IPS DF 19.7 (cell line): Measurements from ENCODE around the gene ESR1.
"Not testable (repeated sequence)": the region's sequence is repeated elsewhere in the genome, so short reads cannot be mapped to it uniquely, and the experiment has no call there.

ENCODE experiments used
- DNase-seq: peaks from one replicate; pipeline ENCODE4 v3.0.0-alpha.2; 2013; ENCODE audit warnings: low read depth, low spot score

The ESR1 gene

DNA sequence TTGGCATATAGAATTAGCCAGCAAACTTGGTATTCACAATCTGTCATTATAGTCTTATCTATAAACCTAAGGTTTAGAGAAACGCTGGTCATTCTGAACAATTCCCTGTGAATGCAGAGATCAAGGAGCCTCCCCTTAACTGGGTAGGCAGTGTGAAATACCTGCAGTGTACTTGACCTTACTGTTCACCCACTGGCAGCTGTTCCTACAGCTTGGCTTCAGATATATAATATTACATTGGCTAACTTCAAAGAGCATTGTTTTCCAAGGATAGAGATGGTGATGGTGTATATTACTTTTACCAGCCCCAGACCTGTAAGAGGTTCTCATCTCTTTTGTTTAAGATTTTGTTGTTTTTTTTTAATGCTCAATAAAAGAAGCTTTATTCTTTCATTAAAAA, 168.3 kb downstream of the ESR1 start:
- DNase-seq = no peak

DNA sequence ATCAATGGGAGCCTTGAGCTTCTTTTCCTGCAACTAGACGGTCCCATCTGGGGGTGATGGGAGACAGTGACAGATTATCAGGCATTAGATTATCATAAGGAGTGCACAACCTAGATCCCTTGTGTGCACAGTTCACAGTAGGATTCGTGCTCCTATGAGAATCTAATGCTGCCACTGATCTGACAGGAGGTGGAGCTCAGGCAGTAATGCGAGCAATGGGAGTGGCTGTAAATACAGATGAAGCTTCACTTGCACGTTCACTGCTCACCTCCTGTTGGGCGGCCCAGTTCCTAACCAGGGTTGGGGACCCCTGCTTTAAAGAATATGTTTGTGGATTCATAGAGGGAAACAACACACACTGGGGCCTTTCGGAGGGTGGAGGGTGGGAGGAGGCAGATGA, 180.7 kb downstream of the ESR1 start:
- not testable (repeated sequence) for DNase-seq

DNA sequence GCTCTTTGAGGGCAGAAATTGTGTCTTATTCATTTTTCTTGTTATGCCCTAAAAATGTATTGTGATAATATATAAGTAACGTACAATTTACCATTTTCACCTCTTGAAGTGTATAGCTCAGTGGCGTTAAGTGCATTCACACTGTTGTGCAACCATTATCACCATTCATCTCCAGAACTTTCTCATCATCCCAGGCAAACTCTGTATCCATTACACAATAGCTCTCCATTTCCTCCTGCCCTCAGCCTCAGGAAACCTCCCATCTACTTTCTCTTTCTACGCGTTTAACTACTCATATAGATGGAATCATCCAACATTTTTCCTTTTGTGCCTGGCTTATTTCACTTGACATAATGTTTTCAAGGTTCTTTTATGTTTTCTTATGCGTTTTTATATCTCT, 184.6 kb downstream of the ESR1 start:
- DNase-seq = no peak

DNA sequence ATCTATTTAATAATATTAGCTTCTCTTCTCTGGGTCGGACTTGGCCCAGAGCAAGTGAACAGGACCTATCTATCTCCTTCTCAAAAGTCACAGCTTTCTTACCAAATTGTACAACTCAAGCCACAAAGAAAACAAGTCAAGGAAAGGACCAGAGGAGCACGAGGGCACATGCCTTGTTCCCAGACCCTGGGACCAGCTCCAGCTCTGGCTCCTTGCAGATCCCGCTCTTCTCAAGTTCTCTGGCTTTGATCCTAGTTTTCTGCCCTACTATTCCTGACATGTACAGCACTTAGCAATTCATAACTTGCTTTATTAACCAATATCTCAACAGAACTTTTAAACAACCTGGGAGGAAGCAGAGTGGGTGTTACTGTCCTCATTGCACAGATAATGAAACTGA, 185.9 kb downstream of the ESR1 start:
- DNase-seq = no peak

DNA sequence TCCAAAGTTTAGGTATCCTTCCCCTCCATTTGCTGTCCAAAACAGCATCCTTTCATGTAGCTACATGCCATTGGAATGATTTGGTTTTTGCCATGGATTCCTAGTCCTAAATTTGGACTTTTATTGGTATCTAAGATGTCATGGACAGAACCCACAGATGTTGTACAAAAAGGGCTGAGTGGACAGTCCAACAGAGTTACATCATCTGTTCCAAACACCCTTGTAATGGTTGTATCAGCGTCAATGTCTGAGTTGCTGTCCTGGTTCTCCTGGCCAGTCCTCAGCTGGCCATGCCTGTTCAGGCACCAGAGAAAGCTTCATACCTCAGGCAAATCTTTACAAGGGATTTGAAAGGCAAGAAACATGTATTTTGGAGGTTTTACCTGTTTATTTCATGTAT, 191.3 kb downstream of the ESR1 start:
- no peak for DNase-seq

DNA sequence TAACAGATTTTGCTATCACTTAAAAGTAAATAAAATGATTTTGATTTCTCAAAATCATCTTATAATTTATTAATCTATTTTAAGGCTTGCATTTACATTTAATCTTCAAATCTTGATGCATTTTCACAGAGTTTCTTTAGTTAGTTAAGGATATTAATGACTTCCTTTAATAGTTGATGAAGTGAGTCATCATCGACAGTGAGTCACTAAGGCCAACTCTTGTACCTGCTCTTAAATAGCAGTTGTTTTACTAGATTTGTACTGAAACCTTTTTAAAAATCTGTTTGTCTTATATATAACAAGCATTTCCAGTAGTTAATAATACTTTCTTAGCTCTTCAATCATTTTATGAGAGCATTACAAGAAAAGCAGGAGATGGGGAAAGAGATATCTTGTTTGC, 191.7 kb downstream of the ESR1 start:
- no peak for DNase-seq

DNA sequence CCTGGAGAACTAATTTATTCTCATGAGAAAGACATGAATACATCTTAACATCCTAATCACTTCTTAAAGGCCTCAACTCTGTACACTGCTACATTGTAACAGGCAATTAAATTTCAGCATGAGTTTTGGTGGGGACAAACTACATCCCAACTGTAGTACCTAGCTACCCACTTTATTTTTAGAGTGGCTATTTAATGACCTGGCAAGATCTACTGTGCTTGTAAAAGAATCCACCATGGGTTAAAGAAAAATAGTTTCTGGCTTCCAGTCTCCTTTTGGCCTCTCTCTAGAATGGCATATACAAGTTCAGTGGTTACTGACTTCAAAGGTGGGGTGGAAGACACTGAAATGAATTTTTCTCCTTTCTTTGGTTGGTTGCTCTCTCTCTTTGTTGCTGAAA, 193.9 kb downstream of the ESR1 start:
- DNase-seq = no peak

DNA sequence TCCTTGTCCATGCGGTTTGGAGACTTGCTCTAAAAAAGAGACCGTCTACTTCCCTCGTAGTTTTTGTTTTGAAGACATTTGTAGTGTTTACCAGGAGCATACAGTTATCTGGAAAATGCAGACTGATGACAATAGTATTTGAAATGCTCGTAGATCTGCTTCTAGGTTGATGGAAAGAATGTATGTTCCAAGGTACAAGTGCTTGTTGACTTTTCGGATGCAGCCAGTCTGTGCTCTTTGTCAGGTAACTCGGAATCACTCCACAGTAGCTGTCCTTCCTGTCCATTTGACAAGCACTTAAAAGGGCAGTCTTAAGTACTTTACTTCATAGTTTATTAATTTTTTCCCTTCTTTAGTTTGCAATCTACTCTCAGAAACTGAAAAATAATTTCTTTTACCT, 194.8 kb downstream of the ESR1 start:
- DNase-seq = no peak

DNA sequence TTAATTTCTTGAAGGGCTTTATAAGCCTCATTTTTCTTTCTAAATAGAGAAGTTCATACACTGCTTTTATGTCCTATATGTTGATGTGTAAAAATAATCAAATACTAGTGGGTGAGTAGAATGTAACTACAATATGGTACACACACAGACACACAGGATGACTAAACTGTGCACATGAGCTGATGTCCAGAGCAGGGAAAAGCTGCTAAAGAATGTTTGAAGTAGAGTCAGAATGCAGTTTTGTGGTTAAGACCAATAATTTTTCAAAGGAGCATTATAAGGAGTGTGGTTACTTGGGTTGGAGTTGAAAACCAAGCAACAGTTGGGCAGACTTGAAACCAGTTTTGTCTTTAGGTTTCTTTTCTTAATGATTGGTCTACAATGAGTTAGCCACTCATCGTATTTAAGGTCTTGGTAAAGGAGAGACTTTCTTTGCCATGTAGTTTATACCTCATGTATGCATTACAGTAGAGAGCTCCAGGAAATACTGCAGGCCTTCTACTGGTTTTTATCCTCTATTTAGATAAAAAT, 196.6 kb downstream of the ESR1 start:
- no peak for DNase-seq

DNA sequence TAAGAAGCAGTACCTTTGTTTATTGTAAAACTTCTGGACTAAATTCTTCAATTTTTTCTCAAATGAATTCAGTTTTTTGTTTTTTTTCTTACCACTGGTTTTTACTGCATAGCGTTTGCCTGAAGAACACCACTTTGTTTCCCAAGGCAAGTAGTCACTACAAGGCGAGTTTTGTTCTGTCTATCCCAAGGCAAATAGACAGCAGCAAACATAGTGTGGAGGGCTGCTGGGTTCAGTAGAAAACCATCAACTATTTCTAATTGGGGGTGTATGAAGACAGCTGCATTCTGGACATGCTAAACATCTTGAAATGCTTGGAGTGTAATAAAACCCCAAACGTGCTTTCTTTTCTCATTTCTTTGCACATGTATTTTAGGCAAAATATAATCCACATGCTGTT, 197.4 kb downstream of the ESR1 start:
- no peak for DNase-seq

DNA sequence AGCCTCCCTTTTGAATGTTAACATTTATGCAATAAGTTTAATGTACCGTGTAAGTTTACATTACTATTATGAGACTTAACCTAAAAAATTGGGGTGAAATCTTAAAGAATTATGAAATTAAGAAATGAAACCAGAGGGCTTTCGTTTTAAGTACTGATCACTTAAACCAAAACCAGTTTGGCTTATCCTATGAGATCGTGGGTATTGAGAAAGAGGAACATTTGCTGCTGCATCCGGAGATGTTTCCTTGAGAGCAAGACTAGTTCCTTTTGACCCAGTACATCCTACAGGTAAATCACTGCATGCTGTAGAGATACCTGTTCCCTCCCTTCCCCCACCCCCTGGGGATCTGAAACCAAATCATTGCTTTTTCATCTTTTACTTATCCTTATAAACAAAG, 201.3 kb downstream of the ESR1 start:
- DNase-seq = no peak

DNA sequence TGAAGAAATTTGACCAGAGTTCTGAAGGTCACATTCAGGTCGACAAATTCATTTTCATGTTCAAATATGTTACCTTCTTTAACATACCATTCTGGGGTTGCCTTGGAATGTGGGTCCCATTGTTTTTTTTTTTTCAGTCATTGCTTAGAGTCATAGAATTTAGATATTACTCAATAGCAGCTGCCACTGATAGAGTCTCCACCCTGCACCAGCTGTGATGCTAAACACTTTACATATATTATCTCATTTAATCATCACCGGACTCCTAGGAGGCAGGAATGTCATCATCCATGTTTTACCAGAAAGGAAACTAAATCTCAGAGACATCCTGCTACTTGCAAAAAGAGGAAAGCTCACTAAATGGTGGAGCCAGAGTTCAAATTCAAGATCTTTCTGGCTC, 204.7 kb downstream of the ESR1 start:
- no peak for DNase-seq

DNA sequence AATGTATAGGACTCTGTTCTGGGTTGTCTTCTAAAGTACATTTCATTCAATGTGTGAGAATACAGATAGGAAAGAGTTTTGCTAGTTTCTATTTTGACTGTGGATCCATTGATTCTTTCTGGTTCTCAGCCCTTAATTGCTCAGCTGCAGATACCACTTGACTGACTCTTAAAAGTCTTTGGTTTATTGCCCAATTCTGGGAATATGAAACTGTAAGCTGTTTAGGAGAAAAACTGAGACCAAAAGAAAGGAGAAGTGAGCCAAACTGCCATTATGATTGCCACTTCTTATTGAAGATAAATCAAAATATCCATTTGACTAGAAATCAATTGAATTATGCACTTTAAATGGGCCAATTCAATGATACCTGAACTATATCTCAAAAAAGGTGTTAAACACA, 211.4 kb downstream of the ESR1 start:
- no peak for DNase-seq

DNA sequence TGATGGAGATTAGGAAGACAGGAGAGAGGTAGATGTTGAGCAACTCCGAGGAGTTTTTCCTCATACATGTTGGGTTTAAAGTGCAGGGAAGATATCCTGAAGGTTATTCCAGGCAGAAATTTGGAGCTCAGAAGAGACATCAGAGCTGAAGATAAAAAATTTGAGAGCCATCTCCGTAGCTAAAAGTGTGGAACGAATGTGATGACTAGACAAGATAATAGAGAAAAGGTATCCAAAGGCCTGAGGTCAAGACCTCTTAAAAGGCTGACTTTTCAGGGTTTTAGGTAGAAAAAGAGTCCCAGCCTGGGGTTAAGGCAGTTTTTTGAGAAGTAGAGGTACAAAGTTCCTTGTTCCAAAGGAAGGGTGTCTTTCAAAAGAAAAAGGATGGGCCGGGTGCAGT, 214.8 kb downstream of the ESR1 start:
- DNase-seq = no peak

DNA sequence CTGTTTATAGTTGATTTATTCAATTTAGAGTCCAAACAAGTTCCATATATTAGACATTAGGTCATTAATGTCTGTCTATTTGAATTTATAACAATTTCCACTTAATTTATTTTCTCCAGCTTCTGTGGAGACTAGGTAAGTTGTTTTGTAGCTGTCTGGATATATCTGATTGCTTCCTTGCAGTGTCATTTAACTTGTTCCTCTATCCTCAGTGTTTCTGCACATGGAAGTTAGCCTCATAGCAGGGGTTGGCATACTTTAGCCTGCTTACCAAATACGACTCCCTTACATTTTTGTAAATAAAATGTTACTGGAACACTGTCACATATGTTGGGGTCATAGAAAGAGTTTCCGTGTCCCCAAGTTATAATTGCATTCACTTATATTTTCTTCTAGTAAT, 216.1 kb downstream of the ESR1 start:
- no peak for DNase-seq

DNA sequence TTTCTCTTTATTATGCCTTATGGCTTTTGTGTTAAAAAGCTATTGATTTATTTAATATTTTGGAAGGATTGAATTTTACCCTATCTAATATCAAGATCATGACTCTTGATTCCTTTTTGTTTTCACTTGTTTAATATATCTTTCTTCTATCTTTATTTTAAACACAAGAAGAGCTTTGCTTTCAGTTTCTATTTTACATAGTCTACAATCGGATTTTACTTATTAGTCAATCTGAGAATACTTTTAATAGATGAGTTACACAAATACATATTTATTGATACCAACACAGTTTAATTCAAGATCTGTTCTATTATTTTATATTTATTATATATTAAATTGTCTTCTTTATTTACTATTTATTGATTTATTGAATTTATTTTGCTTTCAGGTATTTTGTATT, 218.8 kb downstream of the ESR1 start:
- DNase-seq = no peak

DNA sequence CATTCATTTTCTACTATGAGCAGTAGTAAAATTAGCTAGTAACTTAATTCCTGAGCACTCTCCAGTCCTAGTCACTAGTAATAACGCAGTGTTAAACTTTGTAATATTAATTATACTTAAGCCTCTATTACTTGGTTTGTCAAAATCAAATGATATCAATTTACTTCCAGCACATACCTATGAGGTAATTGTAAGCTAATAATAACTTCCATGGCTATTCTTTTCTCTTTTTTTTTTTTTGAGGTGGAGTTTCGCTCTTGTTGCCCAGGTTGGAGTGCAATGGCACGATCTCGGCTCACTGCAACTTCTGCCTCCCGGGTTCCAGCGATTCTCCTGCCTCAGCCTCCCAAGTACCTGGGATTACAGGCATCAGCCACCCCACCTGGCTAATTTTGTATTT, 219.3 kb downstream of the ESR1 start:
- DNase-seq = not testable (repeated sequence)

DNA sequence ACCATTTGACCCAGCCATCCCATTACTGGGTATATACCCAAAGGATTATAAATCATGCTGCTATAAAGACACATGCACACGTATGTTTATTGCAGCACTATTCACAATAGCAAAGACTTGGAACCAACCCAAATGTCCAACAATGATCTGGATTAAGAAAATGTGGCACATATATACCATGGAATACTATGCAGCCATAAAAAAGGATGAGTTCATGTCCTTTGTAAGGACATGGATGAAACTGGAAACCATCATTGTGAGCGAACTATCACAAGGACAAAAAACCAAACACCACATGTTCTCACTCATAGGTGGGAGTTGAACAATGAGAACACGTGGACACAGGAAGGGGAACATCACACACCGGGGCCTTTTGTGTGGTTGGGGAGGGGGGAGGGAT, 226.3 kb downstream of the ESR1 start:
- DNase-seq = not testable (repeated sequence)

DNA sequence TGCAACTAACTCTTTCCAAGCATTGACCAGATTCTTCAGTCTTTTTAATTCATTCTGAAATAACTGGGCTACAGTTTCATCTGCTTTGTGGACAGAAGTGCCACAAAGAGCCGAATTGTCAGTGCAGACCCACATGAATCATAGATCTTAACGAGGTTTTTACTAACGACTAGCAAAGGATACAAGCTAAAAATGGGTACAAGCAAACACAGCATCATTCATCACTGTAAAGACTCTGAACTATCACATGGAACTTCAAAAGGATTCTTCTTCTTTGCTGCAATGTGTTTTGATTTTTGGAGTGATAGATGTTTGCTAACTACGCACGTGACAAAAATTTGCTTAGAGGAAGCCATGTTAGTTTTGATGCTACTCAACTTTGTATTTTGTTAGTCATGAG, 227.1 kb downstream of the ESR1 start:
- no peak for DNase-seq

DNA sequence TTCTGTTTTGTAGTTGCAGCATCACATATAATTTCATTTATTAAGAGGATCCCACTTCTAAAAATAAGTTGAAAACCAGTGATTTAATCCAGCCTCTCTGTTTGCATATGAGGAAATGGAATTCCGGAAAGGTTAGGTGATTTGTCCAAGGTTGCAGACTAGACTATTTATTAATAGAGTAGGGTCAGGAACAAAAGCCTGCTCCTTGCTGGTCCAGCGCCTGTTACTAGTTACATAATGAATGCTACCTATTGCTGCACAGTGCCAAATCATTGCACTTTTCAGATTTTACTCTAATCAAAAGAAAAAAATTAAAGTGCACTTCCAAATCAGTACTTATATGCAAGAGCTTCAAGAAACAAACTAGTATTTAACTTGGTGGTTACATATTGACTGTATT, 238.6 kb downstream of the ESR1 start:
- DNase-seq = no peak

DNA sequence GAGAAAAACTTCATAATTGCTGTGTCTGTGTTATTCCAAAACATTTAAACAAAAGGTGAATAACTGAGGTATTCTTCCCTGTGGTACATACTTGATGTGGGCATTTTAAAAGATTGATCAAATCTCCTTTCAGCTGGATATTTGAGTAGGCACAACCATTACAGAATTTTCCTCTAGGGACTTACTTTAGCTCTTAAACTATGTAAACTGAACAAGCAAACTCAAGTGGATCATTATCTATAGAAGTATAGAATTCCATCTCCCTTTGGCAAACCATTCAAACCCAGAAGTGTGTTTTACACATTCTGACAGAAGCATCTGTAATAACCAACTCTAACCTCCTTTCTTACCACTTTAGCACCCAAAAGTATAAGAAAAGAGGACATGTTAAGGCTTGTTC, 241.4 kb downstream of the ESR1 start:
- no peak for DNase-seq

DNA sequence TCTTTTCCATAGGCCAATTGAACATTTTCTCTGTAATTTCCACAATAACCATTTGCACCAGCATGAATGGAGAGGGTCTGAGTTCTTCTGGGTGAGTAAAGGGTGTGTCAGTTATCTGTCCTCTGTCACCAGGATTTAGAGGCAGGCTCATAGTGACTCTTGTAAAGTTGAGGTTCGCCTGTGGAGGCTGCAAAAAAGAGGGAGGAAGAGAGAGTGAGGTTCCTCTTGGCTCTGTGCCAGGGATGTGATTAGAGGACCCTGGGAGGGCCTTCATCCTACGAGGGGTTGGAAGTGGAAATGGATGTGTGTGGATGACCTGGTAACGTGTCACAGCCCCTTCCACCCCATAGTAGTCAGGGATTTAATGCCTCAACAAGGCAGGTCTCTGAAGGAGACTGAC, 242.0 kb downstream of the ESR1 start:
- DNase-seq = no peak

DNA sequence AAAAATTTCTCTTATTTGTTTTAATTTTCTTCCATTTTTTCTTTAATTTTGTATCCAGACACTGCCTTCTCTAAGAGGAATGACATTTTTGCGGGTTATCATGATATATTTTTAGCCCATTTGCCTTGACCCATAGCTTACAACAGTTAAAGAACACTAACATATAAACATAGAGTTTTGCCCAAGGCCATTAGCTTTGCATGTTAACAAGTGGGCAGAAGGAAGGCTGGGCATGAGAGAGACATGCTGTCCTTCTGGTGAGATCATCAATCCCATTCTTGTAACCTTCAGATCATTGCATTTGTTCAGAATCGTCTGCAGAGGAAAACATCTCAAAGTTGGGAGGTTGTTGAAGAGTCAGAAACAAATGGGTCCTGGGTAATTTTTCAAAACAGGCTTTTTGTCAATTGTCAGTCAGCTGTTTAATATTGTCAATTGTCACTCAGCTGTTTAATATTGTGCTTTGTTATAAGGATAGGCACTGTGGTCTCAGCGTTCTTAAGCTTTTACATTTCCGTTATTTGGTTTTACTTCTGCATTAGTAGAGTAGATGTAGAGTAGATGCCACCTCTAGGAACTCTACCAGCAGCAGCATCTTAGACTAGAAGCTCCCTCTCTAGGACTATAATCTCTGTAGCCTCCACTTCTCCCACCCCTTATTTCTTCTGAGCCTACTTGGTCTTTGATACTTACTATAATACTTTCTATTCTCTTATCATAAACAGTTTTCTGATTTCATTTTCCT, 243.1 kb downstream of the ESR1 start:
- DNase-seq = no peak

DNA sequence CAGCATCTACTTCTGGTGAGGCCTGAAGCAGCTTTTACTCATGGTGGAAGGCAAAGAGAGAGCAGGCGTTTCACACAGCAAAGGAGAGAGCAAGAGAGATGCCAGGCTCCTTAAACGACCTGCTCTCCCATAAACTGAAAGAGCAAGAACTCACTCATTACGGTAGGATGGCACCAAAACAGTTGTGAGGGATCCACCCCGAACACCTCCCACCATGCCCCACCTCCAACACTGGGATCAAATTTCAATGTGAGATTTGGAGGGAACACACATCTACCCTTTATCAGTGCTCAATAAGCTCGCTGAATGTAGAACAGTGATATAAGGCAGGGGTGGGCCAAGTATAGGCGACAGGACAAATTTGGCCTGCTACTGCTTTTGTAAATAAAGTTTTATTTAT, 244.6 kb downstream of the ESR1 start:
- DNase-seq = no peak
